Measurements from ENCODE around the gene ZNF311.
"Not testable (repeated sequence)": the region's sequence is repeated elsewhere in the genome, so short reads cannot be mapped to it uniquely, and the experiment has no call there.

The ZNF311 gene

GRCh38 chr6:28982476-28983266 is 22.4 kb downstream of the ZNF311 start:
- peak; percentile 9 for DNase-seq (ENCODE audit: low read depth)

- peak; percentile 55 for DNase-seq (ENCODE audit: low read depth)
These were observed 23.2 kb downstream of the ZNF311 start for GRCh38 chr6:28981833-28982475.

- DNase-seq (ENCODE audit: low read depth) = peak; percentile 62
These were observed 23.7 kb downstream of the ZNF311 start for GRCh38 chr6:28981431-28981832.

GRCh38 chr6:28980852-28981430 is 24.2 kb downstream of the ZNF311 start:
- peak; percentile 31 for DNase-seq (ENCODE audit: low read depth)

GRCh38 chr6:28980137-28980851 is 24.8 kb downstream of the ZNF311 start:
- no peak for DNase-seq (ENCODE audit: low read depth)

GRCh38 chr6:28979679-28980078 is 25.4 kb downstream of the ZNF311 start:
- no peak for DNase-seq (ENCODE audit: low read depth)

- no peak for DNase-seq (ENCODE audit: low read depth)
These were observed 26.1 kb downstream of the ZNF311 start for GRCh38 chr6:28978959-28979561.

GRCh38 chr6:28978133-28978491 is 27.0 kb downstream of the ZNF311 start:
- no peak for DNase-seq (ENCODE audit: low read depth)

- peak; percentile 7 for DNase-seq (ENCODE audit: low read depth)
These were observed 27.6 kb downstream of the ZNF311 start for GRCh38 chr6:28977341-28978132.

- no peak for DNase-seq (ENCODE audit: low read depth)
These were observed 28.4 kb downstream of the ZNF311 start for GRCh38 chr6:28976677-28977076.

- no peak for DNase-seq (ENCODE audit: low read depth)
These were observed 30.6 kb downstream of the ZNF311 start for GRCh38 chr6:28974505-28974904.

- DNase-seq (ENCODE audit: low read depth) = not testable (repeated sequence)
These were observed 35.1 kb downstream of the ZNF311 start for GRCh38 chr6:28970056-28970455.

GRCh38 chr6:28969129-28969528 is 36.0 kb downstream of the ZNF311 start:
- DNase-seq (ENCODE audit: low read depth) = no peak

- DNase-seq (ENCODE audit: low read depth) = no peak
These were observed 36.6 kb downstream of the ZNF311 start for GRCh38 chr6:28968476-28968875.

- DNase-seq (ENCODE audit: low read depth) = no peak
These were observed 39.4 kb downstream of the ZNF311 start for GRCh38 chr6:28965706-28966105.

- DNase-seq (ENCODE audit: low read depth) = no peak
These were observed 44.1 kb downstream of the ZNF311 start for GRCh38 chr6:28960846-28961500.

GRCh38 chr6:28958561-28959243 is 46.4 kb downstream of the ZNF311 start:
- DNase-seq (ENCODE audit: low read depth) = not testable (repeated sequence)

- DNase-seq (ENCODE audit: low read depth) = not testable (repeated sequence)
These were observed 47.3 kb downstream of the ZNF311 start for GRCh38 chr6:28957795-28958314.

- no peak for DNase-seq (ENCODE audit: low read depth)
These were observed 48.8 kb downstream of the ZNF311 start for GRCh38 chr6:28956331-28956730.
